Subcutaneous adipose tissue (tissue), 4 donors: ENCODE data around the gene COL26A1. TPM values are rescaled to one million over a fixed set of nuclear protein-coding genes. Genes with fewer than 3 reads are reported as not detected.

Experiments used
- CTCF ChIP-seq: fragments of 450-650 bp; IDR thresholded peaks from one replicate; pipeline ENCODE4 v1.5.1; 2016; ENCODE audit warnings: low read depth, mild to moderate bottlenecking, control low read depth, antibody characterized with exemption, moderate library complexity
- total RNA-seq, 4 donors: library from RNA; depleted of rRNA; stranded (reverse); fragments of >200 nt; gene quantifications; one replicate each; pipeline ENCODE4 v1.1.0, GENCODE V29; 2016

COL26A1 gene
- total RNA-seq, 4 donors from 2014 or later: not detected

GRCh38 chr7:101386558-101387231, 24.0 kb downstream of the COL26A1 start:
- TF ChIP-seq CTCF: no peak

GRCh38 chr7:101390901-101391301, 28.2 kb downstream of the COL26A1 start:
- TF ChIP-seq CTCF: no peak

- no peak for TF ChIP-seq CTCF
These were observed 29.3 kb downstream of the COL26A1 start for GRCh38 chr7:101391991-101392390.

GRCh38 chr7:101393865-101394264, 31.2 kb downstream of the COL26A1 start:
- no peak for TF ChIP-seq CTCF

GRCh38 chr7:101395376-101395775, 32.7 kb downstream of the COL26A1 start:
- TF ChIP-seq CTCF: no peak

GRCh38 chr7:101397243-101397642, 34.6 kb downstream of the COL26A1 start:
- no peak for TF ChIP-seq CTCF

GRCh38 chr7:101397770-101398324, 35.2 kb downstream of the COL26A1 start:
- no peak for TF ChIP-seq CTCF
